Skeletal muscle satellite cell (primary cell): ENCODE measurements around the gene AFAP1.

Experiments
- H3K27me3 ChIP-seq: 2 replicates; pipeline ENCODE4 v1.7.0; 2013; ENCODE audit warnings: low read length; ENCODE audit not compliant: control insufficient read depth, insufficient read depth
- H3K36me3 ChIP-seq: 2 replicates; pipeline ENCODE4 v1.7.0; 2013; ENCODE audit warnings: mild to moderate bottlenecking, control low read depth, low read length; ENCODE audit not compliant: insufficient read depth
- H3K4me1 ChIP-seq: 2 replicates; pipeline ENCODE4 v1.7.0; 2013; ENCODE audit warnings: low read length; ENCODE audit not compliant: control insufficient read depth, insufficient read depth
- H3K4me2 ChIP-seq: 2 replicates; pipeline ENCODE4 v1.7.0; 2013; ENCODE audit warnings: mild to moderate bottlenecking, low read length
- H3K4me3 ChIP-seq: 2 replicates; pipeline ENCODE4 v1.7.0; 2013; ENCODE audit warnings: low read length
- H3K9ac ChIP-seq: 2 replicates; pipeline ENCODE4 v1.7.0; 2013; ENCODE audit warnings: mild to moderate bottlenecking, low read depth, low read length, moderate library complexity
- H3K9me3 ChIP-seq: replicated peaks from 2 replicates; pipeline ENCODE4 v1.7.0; 2013; ENCODE audit warnings: mild to moderate bottlenecking, control low read depth, low read length

Gene AFAP1

GRCh38 chr4:7715271-7716009 lies 224.2 kb downstream of the AFAP1 start:
- Histone ChIP-seq H3K36me3 (no peaks in the 10 kb centered on the region), H3K27me3 (peaks cover 12% of the 10 kb centered on the region), H3K9me3 (no peaks in the 10 kb centered on the region), H3K4me3 (no peak overlapping the region), H3K4me1 (no peaks in the 10 kb centered on the region), H3K4me2 (no peak overlapping the region), H3K9ac (no peak overlapping the region)

GRCh38 chr4:7714738-7715137 lies 224.9 kb downstream of the AFAP1 start:
- peaks cover 9% of the 10 kb centered on the region for H3K27me3 ChIP-seq
- H3K9ac ChIP-seq = no peak overlapping the region

GRCh38 chr4:7714176-7714575 lies 225.5 kb downstream of the AFAP1 start:
- Histone ChIP-seq H3K4me1 (no peaks in the 10 kb centered on the region), H3K4me2 (no peak overlapping the region)

More at GRCh38 chr4:7714738-7715137, 224.9 kb downstream of the AFAP1 start:
- Histone ChIP-seq H3K36me3 (no peaks in the 10 kb centered on the region), H3K4me2 (no peak overlapping the region), H3K4me3 (no peak overlapping the region), H3K9me3 (no peaks in the 10 kb centered on the region), H3K4me1 (no peaks in the 10 kb centered on the region)

GRCh38 chr4:7713757-7714156 lies 225.9 kb downstream of the AFAP1 start:
- H3K4me2 ChIP-seq = no peak overlapping the region
- peaks cover 11% of the 10 kb centered on the region for H3K27me3 ChIP-seq
- no peaks in the 10 kb centered on the region for H3K9me3 ChIP-seq
- no peaks in the 10 kb centered on the region for H3K36me3 ChIP-seq
- H3K4me3 ChIP-seq = no peak overlapping the region
- no peaks in the 10 kb centered on the region for H3K4me1 ChIP-seq
- H3K9ac ChIP-seq = no peak overlapping the region

More at GRCh38 chr4:7714176-7714575, 225.5 kb downstream of the AFAP1 start:
- Histone ChIP-seq H3K36me3 (no peaks in the 10 kb centered on the region), H3K9ac (no peak overlapping the region), H3K27me3 (peaks cover 9% of the 10 kb centered on the region), H3K9me3 (no peaks in the 10 kb centered on the region), H3K4me3 (no peak overlapping the region)

- Histone ChIP-seq H3K4me1 (no peaks in the 10 kb centered on the region), H3K27me3 (peaks cover 13% of the 10 kb centered on the region), H3K9ac (no peak overlapping the region), H3K9me3 (no peaks in the 10 kb centered on the region), H3K4me2 (no peak overlapping the region), H3K4me3 (no peak overlapping the region), H3K36me3 (no peaks in the 10 kb centered on the region)
These were observed 227.5 kb downstream of the AFAP1 start for GRCh38 chr4:7712021-7712671.

- Histone ChIP-seq H3K36me3 (no peaks in the 10 kb centered on the region), H3K9ac (no peak overlapping the region), H3K9me3 (no peaks in the 10 kb centered on the region), H3K27me3 (peaks cover 13% of the 10 kb centered on the region), H3K4me3 (no peak overlapping the region), H3K4me1 (no peaks in the 10 kb centered on the region), H3K4me2 (no peak overlapping the region)
These were observed 228.2 kb downstream of the AFAP1 start for GRCh38 chr4:7711307-7711963.

GRCh38 chr4:7710576-7711306 lies 228.9 kb downstream of the AFAP1 start:
- Histone ChIP-seq H3K4me2 (no peak overlapping the region), H3K9me3 (no peaks in the 10 kb centered on the region), H3K36me3 (no peaks in the 10 kb centered on the region), H3K4me1 (no peaks in the 10 kb centered on the region), H3K27me3 (peaks cover 13% of the 10 kb centered on the region), H3K4me3 (no peak overlapping the region), H3K9ac (no peak overlapping the region)

GRCh38 chr4:7710126-7710525 lies 229.5 kb downstream of the AFAP1 start:
- no peak overlapping the region for H3K4me3 ChIP-seq
- H3K36me3 ChIP-seq = no peaks in the 10 kb centered on the region
- H3K4me1 ChIP-seq = no peaks in the 10 kb centered on the region
- no peak overlapping the region for H3K4me2 ChIP-seq
- H3K9ac ChIP-seq = no peak overlapping the region
- H3K9me3 ChIP-seq = no peaks in the 10 kb centered on the region
- peaks cover 18% of the 10 kb centered on the region for H3K27me3 ChIP-seq

- no peak overlapping the region for H3K9ac ChIP-seq
- H3K36me3 ChIP-seq = no peaks in the 10 kb centered on the region
- no peaks in the 10 kb centered on the region for H3K9me3 ChIP-seq
- H3K27me3 ChIP-seq = peaks cover 15% of the 10 kb centered on the region
- H3K4me2 ChIP-seq = no peak overlapping the region
- no peaks in the 10 kb centered on the region for H3K4me1 ChIP-seq
- no peak overlapping the region for H3K4me3 ChIP-seq
These were observed 230.2 kb downstream of the AFAP1 start for GRCh38 chr4:7709431-7709830.

- H3K9ac ChIP-seq = no peak overlapping the region
- no peak overlapping the region for H3K4me2 ChIP-seq
- no peaks in the 10 kb centered on the region for H3K9me3 ChIP-seq
- H3K4me3 ChIP-seq = no peak overlapping the region
- peaks cover 14% of the 10 kb centered on the region for H3K27me3 ChIP-seq
- H3K36me3 ChIP-seq = no peaks in the 10 kb centered on the region
- no peaks in the 10 kb centered on the region for H3K4me1 ChIP-seq
These were observed 230.7 kb downstream of the AFAP1 start for GRCh38 chr4:7708981-7709380.
